Loucy (cell line): ENCODE measurements around the gene TEX26.

ENCODE experiments used
- H2AFZ ChIP-seq: fragments of 200-600 bp; sonication (generic); 2 replicates; pipeline ENCODE4 v1.6.0; 2016; ENCODE audit warnings: antibody characterized with exemption, mild to moderate bottlenecking, low read length, moderate library complexity
- H3F3A ChIP-seq: fragments of 200-600 bp; 2 replicates; pipeline ENCODE4 v1.6.0; 2016; ENCODE audit warnings: antibody characterized with exemption, low read depth, mild to moderate bottlenecking
- H3K27me3 ChIP-seq: fragments of 200-600 bp; sonication (generic); 2 replicates; pipeline ENCODE4 v1.6.1; 2014; ENCODE audit warnings: low read length, mild to moderate bottlenecking; ENCODE audit not compliant: insufficient read depth, poor library complexity, severe bottlenecking
- H3K36me3 ChIP-seq: fragments of 200-600 bp; sonication (generic); 2 replicates; pipeline ENCODE4 v1.6.1; 2016; ENCODE audit warnings: low read length; ENCODE audit not compliant: insufficient read depth
- H3K4me1 ChIP-seq: fragments of 200-600 bp; sonication (generic); 2 replicates; pipeline ENCODE4 v1.5.1; 2014; ENCODE audit warnings: low read length, mild to moderate bottlenecking; ENCODE audit not compliant: insufficient read depth, poor library complexity, severe bottlenecking
- H3K4me2 ChIP-seq: fragments of 200-600 bp; sonication (generic); 2 replicates; pipeline ENCODE4 v1.6.0; 2014; ENCODE audit warnings: antibody characterized with exemption, low read length, low read depth, mild to moderate bottlenecking; ENCODE audit not compliant: poor library complexity, severe bottlenecking
- H3K4me3 ChIP-seq: fragments of 200-600 bp; sonication (generic); 2 replicates; pipeline ENCODE4 v1.5.1; 2014; ENCODE audit warnings: low read length, mild to moderate bottlenecking, mixed read lengths; ENCODE audit not compliant: poor library complexity, severe bottlenecking
- H3K79me2 ChIP-seq: fragments of 200-600 bp; sonication (generic); 2 replicates; pipeline ENCODE4 v1.6.1; 2014; ENCODE audit warnings: low read length; ENCODE audit not compliant: insufficient read depth
- H3K9ac ChIP-seq: fragments of 200-600 bp; sonication (generic); 2 replicates; pipeline ENCODE4 v1.6.0; 2014; ENCODE audit warnings: mild to moderate bottlenecking, low read depth, low read length, moderate library complexity; ENCODE audit not compliant: poor library complexity, severe bottlenecking
- H3K9me2 ChIP-seq: fragments of 200-600 bp; sonication (generic); replicated peaks from 2 replicates; pipeline ENCODE4 v1.6.1; 2016; ENCODE audit warnings: low read depth, low read length, mixed read lengths
- H3K9me3 ChIP-seq: fragments of 200-600 bp; sonication (generic); 2 replicates; pipeline ENCODE4 v1.6.1; 2014; ENCODE audit warnings: mild to moderate bottlenecking, antibody characterized with exemption, low read length, low read depth; ENCODE audit not compliant: insufficient read depth
- H4K20me1 ChIP-seq: fragments of 200-600 bp; sonication (generic); 2 replicates; pipeline ENCODE4 v1.6.0; 2014; ENCODE audit warnings: antibody characterized with exemption, low read length, mild to moderate bottlenecking; ENCODE audit not compliant: insufficient read depth, poor library complexity, severe bottlenecking
- EZH2phosphoT487 ChIP-seq: fragments of 200-600 bp; IDR thresholded peaks from 2 replicates; pipeline ENCODE4 v1.6.1; 2018; ENCODE audit warnings: antibody characterized with exemption, mild to moderate bottlenecking, moderate library complexity, borderline replicate concordance
- TF ChIP-seq, protein P1 (sequence below): fragments of 200-600 bp; sonication (generic); conservative IDR thresholded peaks from 2 replicates; pipeline ENCODE4 v1.5.1; 2014; ENCODE audit warnings: mild to moderate bottlenecking, antibody characterized with exemption, low read length

Gene TEX26

DNA sequence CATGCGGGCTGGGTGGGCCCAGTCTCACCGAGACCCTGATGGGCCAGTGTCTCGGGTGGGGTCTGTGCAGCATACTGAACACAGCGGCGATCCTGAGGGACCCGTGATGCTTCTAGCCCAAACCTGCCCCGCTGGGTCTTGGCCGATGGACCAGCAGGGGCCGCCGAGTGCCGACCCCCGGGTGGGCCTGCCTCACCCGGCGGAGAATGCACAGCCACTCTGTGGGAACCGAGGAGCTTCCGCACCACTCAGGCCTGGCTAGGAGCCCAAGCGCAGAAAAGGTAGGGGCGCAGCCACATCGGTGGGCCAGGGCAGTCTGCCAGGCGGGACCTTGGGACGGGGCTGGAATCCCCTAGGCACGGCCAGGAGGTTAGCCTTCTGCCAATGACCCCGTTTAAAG lies 72.6 kb downstream of the TEX26 start:
- no peaks in the 10 kb centered on the region for H4K20me1 ChIP-seq
- no peaks in the 10 kb centered on the region for H3K9me2 ChIP-seq
- H3F3A ChIP-seq = no peaks in the 10 kb centered on the region
- no peaks in the 10 kb centered on the region for H3K4me1 ChIP-seq
- no peaks in the 10 kb centered on the region for H3K36me3 ChIP-seq
- no peaks in the 10 kb centered on the region for H3K79me2 ChIP-seq
- no peak overlapping the region for H2AFZ ChIP-seq
- peaks cover 4% of the 10 kb centered on the region for H3K27me3 ChIP-seq
- no peak overlapping the region for H3K4me2 ChIP-seq
- H3K9me3 ChIP-seq = no peaks in the 10 kb centered on the region
- no peak overlapping the region for H3K9ac ChIP-seq
- no peak overlapping the region for H3K4me3 ChIP-seq
- TF ChIP-seq, protein P1, sequence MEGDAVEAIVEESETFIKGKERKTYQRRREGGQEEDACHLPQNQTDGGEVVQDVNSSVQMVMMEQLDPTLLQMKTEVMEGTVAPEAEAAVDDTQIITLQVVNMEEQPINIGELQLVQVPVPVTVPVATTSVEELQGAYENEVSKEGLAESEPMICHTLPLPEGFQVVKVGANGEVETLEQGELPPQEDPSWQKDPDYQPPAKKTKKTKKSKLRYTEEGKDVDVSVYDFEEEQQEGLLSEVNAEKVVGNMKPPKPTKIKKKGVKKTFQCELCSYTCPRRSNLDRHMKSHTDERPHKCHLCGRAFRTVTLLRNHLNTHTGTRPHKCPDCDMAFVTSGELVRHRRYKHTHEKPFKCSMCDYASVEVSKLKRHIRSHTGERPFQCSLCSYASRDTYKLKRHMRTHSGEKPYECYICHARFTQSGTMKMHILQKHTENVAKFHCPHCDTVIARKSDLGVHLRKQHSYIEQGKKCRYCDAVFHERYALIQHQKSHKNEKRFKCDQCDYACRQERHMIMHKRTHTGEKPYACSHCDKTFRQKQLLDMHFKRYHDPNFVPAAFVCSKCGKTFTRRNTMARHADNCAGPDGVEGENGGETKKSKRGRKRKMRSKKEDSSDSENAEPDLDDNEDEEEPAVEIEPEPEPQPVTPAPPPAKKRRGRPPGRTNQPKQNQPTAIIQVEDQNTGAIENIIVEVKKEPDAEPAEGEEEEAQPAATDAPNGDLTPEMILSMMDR = no peak
- no peak for TF ChIP-seq EZH2phosphoT487

GRCh38 chr13:31007417-31007816 lies 75.0 kb downstream of the TEX26 start:
- TF ChIP-seq EZH2phosphoT487 = no peak
- TF ChIP-seq, protein P1 = no peak
- Histone ChIP-seq H2AFZ (no peak overlapping the region), H4K20me1 (no peaks in the 10 kb centered on the region), H3K9ac (no peak overlapping the region), H3K36me3 (no peaks in the 10 kb centered on the region), H3K9me3 (no peaks in the 10 kb centered on the region), H3K4me2 (no peak overlapping the region), H3K79me2 (no peaks in the 10 kb centered on the region), H3K9me2 (no peaks in the 10 kb centered on the region), H3K4me3 (no peak overlapping the region), H3K27me3 (peaks cover 4% of the 10 kb centered on the region), H3K4me1 (no peaks in the 10 kb centered on the region), H3F3A (no peaks in the 10 kb centered on the region)

GRCh38 chr13:31008400-31009115 lies 76.1 kb downstream of the TEX26 start:
- no peaks in the 10 kb centered on the region for H4K20me1 ChIP-seq
- peaks cover 4% of the 10 kb centered on the region for H3K27me3 ChIP-seq
- H3K4me2 ChIP-seq = no peak overlapping the region
- no peaks in the 10 kb centered on the region for H3K79me2 ChIP-seq
- H3F3A ChIP-seq = no peaks in the 10 kb centered on the region
- no peak overlapping the region for H2AFZ ChIP-seq
- H3K4me3 ChIP-seq = no peak overlapping the region
- H3K36me3 ChIP-seq = no peaks in the 10 kb centered on the region
- no peaks in the 10 kb centered on the region for H3K9me3 ChIP-seq
- H3K9me2 ChIP-seq = no peaks in the 10 kb centered on the region
- H3K9ac ChIP-seq = no peak overlapping the region
- TF ChIP-seq, protein P1 = no peak
- TF ChIP-seq EZH2phosphoT487 = no peak
- no peaks in the 10 kb centered on the region for H3K4me1 ChIP-seq
